ENCODE measurements around the gene FBLIM1. TPM values are rescaled to one million over a fixed set of nuclear protein-coding genes. Genes with fewer than 3 reads are reported as not detected.

Gene FBLIM1
- polyA plus RNA-seq, 1 donor from 2014 or later = not detected

GRCh38 chr1:15736038-15736891 lies 22.3 kb upstream of the FBLIM1 start, which contains the start of gene SLC25A34:
Gene SLC25A34, plus strand, starts transcription at chr1:15736258. Its CDS starts 228 bp downstream, at chr1:15736486.
- Mint-ChIP-seq H3K4me1 (peaks cover 0 to 3% (median under 1%) of the 10 kb centered on the region in 3 donors), H3K27me3 (no peaks in the 10 kb centered on the region), H3K9me3 (no peaks in the 10 kb centered on the region), H3K4me3 (no peak within 1 kb of the TSS), H3K27ac (peak within 1 kb of the TSS in 1 of 3 donors; percentile 18), H3K36me3 (no peaks in the 10 kb centered on the region)

GRCh38 chr1:15736892-15737261 lies 21.7 kb upstream of the FBLIM1 start:
- H3K4me3 Mint-ChIP-seq = no peak overlapping the region
- H3K4me1 Mint-ChIP-seq = peaks cover 0 to 5% (median 3%) of the 10 kb centered on the region in 3 donors
- H3K36me3 Mint-ChIP-seq = no peaks in the 10 kb centered on the region
- no peak overlapping the region for H3K27ac Mint-ChIP-seq
- no peaks in the 10 kb centered on the region for H3K27me3 Mint-ChIP-seq
- no peaks in the 10 kb centered on the region for H3K9me3 Mint-ChIP-seq

DNA sequence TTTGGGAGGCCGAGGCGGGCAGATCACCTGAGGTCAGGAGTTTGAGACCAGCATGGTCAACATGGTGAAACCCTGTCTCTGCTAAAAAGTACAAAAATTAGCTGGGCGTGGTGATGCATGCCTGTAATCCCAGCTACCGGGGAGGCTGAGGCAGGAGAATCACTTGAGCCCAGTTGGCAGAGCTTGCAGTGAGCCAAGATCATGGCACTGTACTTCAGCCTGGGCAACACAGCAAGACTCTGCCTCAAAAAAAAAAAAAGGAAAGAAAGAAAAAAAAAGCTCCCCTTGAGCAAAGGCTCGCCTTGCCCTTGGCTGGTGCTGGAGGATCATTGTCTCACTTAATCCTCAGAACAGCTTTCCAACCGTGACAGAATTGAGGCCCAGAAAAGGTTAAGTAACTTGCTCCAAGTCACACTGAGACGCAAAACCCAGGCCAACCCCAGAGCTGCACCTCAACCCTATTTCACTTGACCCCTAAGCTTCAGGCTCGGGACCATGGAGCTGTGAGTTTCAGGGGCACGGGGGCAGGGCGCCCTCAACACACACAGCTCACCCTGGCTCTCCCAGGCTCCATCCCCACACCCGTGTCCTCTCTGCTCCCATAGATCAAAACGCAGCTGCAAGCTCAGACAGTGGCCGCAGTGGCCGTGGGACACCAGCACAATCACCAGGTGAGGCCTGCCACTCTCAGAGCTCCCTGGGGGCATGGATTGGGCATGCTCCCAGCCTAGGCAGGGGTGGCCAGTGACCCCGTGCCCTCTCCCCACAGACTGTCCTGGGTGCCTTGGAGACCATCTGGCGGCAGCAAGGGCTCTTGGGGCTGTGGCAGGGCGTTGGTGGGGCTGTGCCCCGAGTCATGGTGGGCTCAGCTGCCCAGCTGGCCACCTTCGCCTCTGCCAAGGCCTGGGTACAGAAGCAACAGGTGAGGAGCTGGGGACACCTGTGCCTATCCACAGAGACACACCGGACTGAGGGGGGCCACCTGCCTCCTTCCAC lies 21.0 kb upstream of the FBLIM1 start:
- peaks cover 0 to 5% (median 3%) of the 10 kb centered on the region in 3 donors for H3K4me1 Mint-ChIP-seq
- peak overlapping the region in 1 of 3 donors; percentile 40 for H3K27ac Mint-ChIP-seq
- H3K4me3 Mint-ChIP-seq = no peak overlapping the region
- no peaks in the 10 kb centered on the region for H3K27me3 Mint-ChIP-seq
- no peaks in the 10 kb centered on the region for H3K9me3 Mint-ChIP-seq
- no peaks in the 10 kb centered on the region for H3K36me3 Mint-ChIP-seq

DNA sequence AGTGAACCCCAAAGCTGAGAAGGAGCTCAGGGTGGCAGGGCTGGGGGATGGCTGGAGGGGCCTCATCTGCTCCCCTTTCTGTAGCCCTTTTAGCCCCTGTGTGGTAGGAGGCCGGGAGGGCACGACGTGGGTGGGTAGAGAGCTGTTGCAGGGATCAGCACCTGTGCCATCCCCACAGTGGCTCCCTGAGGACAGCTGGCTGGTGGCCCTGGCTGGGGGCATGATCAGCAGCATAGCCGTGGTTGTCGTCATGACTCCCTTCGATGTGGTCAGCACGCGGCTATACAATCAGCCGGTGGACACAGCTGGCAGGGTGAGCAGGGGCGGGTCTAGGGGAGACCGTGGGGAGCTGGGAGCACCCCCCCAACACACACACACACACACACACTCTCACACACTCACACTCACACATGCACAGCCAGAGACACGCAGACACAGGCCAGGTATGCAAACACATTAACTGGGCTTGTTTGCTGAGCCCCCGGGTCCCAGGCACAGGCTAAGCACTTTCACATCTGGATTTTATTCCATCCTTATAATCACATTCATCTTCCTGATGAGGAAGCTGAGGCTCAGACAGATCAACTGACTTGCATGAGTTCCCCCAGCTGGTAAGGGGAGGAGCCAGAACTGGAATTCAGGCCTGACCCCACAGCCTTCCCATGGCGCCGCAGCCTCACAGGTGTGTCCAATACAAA lies 20.0 kb upstream of the FBLIM1 start:
- H3K27ac Mint-ChIP-seq = no peak overlapping the region
- no peaks in the 10 kb centered on the region for H3K36me3 Mint-ChIP-seq
- H3K4me1 Mint-ChIP-seq = peaks cover 0 to 5% (median 3%) of the 10 kb centered on the region in 3 donors
- no peaks in the 10 kb centered on the region for H3K9me3 Mint-ChIP-seq
- H3K27me3 Mint-ChIP-seq = peaks cover 3% of the 10 kb centered on the region
- H3K4me3 Mint-ChIP-seq = peak overlapping the region in 1 of 4 donors; percentile 78

DNA sequence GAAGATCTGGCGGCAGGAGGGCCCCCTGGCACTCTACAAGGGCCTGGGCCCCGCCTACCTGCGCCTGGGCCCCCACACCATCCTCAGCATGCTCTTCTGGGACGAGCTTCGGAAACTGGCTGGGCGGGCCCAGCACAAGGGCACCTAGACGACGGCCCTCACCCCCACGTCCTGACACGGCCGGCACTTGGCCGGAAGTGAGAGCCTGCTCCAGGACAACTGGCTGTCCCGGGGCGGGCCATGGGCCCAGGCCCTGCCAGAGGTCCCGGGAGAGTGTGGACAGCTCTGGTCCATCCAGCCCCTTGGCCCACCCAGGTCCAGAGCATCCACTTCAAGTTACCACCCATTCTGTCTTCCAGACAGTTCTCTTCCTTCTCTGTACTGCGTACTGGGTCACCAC lies 19.3 kb upstream of the FBLIM1 start:
- Mint-ChIP-seq H3K4me1 (peaks cover 0 to 5% (median 3%) of the 10 kb centered on the region in 3 donors), H3K36me3 (no peaks in the 10 kb centered on the region), H3K27me3 (peaks cover 3% of the 10 kb centered on the region), H3K4me3 (no peak overlapping the region), H3K27ac (no peak overlapping the region), H3K9me3 (no peaks in the 10 kb centered on the region)

DNA sequence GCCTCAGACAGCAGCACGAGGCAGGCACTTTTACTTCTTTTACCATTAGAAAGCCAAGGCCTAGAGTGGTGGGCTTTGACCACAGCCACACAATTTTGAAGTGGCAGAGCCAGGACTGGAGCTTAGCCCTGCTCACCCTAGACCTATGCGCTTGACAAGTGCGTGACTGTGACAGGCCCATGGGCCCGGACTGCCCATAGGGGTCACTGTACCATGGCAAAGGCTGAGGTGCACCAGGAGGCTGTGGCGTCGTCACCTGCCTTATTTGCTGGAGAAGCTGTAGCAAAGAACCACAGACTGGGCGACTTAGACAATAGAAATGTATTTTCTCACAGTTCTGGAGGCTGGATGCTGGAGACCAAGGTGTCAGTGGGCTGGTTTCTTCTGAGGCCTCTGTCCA lies 18.9 kb upstream of the FBLIM1 start:
- H3K27ac Mint-ChIP-seq = no peak overlapping the region
- H3K36me3 Mint-ChIP-seq = no peaks in the 10 kb centered on the region
- no peaks in the 10 kb centered on the region for H3K9me3 Mint-ChIP-seq
- peaks cover 3% of the 10 kb centered on the region for H3K27me3 Mint-ChIP-seq
- H3K4me3 Mint-ChIP-seq = peak overlapping the region in 1 of 4 donors; percentile 58
- peaks cover 0 to 5% (median 3%) of the 10 kb centered on the region in 3 donors for H3K4me1 Mint-ChIP-seq

- no peaks in the 10 kb centered on the region for H3K36me3 Mint-ChIP-seq
- H3K9me3 Mint-ChIP-seq = no peaks in the 10 kb centered on the region
- peak overlapping the region; percentile 4 to 79 (median 59) for H3K27ac Mint-ChIP-seq
- peaks cover 3% of the 10 kb centered on the region for H3K27me3 Mint-ChIP-seq
- peaks cover 0 to 5% (median 5%) of the 10 kb centered on the region in 3 donors for H3K4me1 Mint-ChIP-seq
- peak overlapping the region in 1 of 4 donors; percentile 78 for H3K4me3 Mint-ChIP-seq
Measured at GRCh38 chr1:15740924-15741850, 17.4 kb upstream of the FBLIM1 start.

GRCh38 chr1:15742339-15742801 lies 16.2 kb upstream of the FBLIM1 start, which contains the start of gene TMEM82:
Gene TMEM82, plus strand, starts transcription at chr1:15742499. Its CDS starts 61 bp downstream, at chr1:15742560.
- Mint-ChIP-seq H3K27ac (peak within 1 kb of the TSS; percentile 4 to 79 (median 59)), H3K36me3 (no peaks in the 10 kb centered on the region), H3K4me3 (peak within 1 kb of the TSS in 1 of 4 donors; percentile 78), H3K9me3 (no peaks in the 10 kb centered on the region), H3K27me3 (peaks cover 3% of the 10 kb centered on the region), H3K4me1 (peaks cover 0 to 5% (median 5%) of the 10 kb centered on the region in 3 donors)

GRCh38 chr1:15744122-15744679 lies 14.4 kb upstream of the FBLIM1 start:
- Mint-ChIP-seq H3K27ac (no peak overlapping the region), H3K9me3 (no peaks in the 10 kb centered on the region), H3K27me3 (peaks cover 4% of the 10 kb centered on the region), H3K4me1 (peaks cover 0 to 5% (median 5%) of the 10 kb centered on the region in 3 donors), H3K36me3 (no peaks in the 10 kb centered on the region), H3K4me3 (no peak overlapping the region)

GRCh38 chr1:15747378-15747777 lies 11.2 kb upstream of the FBLIM1 start:
- Mint-ChIP-seq H3K9me3 (no peaks in the 10 kb centered on the region), H3K27ac (peak overlapping the region in 1 of 3 donors; percentile 64), H3K36me3 (no peaks in the 10 kb centered on the region), H3K27me3 (peaks cover 4% of the 10 kb centered on the region), H3K4me3 (no peak overlapping the region), H3K4me1 (peaks cover 0 to 2% (median 0%) of the 10 kb centered on the region in 3 donors)

GRCh38 chr1:15748264-15748663 lies 10.3 kb upstream of the FBLIM1 start:
- peak overlapping the region in 1 of 3 donors; percentile 64 for H3K27ac Mint-ChIP-seq
- H3K9me3 Mint-ChIP-seq = no peaks in the 10 kb centered on the region
- H3K4me3 Mint-ChIP-seq = no peak overlapping the region
- peaks cover 2% of the 10 kb centered on the region for H3K27me3 Mint-ChIP-seq
- H3K36me3 Mint-ChIP-seq = no peaks in the 10 kb centered on the region
- peaks cover 0 to 2% (median 0%) of the 10 kb centered on the region in 3 donors for H3K4me1 Mint-ChIP-seq

- peaks cover 1% of the 10 kb centered on the region for H3K27me3 Mint-ChIP-seq
- no peaks in the 10 kb centered on the region for H3K9me3 Mint-ChIP-seq
- no peaks in the 10 kb centered on the region for H3K36me3 Mint-ChIP-seq
- no peak overlapping the region for H3K27ac Mint-ChIP-seq
- no peak overlapping the region for H3K4me3 Mint-ChIP-seq
- peaks cover 0 to 2% (median 0%) of the 10 kb centered on the region in 3 donors for H3K4me1 Mint-ChIP-seq
Measured at GRCh38 chr1:15748690-15749398, 9.8 kb upstream of the FBLIM1 start.
